ENCODE results near the gene ABHD17C. TPM values are rescaled to one million over a fixed set of nuclear protein-coding genes. Genes with fewer than 3 reads are reported as not detected.

The ABHD17C gene
- total RNA-seq, 1 experiment from 2014 or later, result 42.2 TPM

- Histone ChIP-seq H3K4me1 (replicated peaks; ENCODE audit: insufficient read depth) (peaks cover 51% of the 10 kb centered on the region), H3K27me3 (ENCODE audit: insufficient read depth, low read depth) (no peaks in the 10 kb centered on the region), H3K27ac (no peak overlapping the region), H3K4me2 (no peak overlapping the region), H3F3A (ENCODE audit: insufficient read depth, low read depth) (peaks cover 19% of the 10 kb centered on the region), H3K9me2 (ENCODE audit: insufficient read depth) (no peaks in the 10 kb centered on the region), H2AFZ (no peak overlapping the region), H3K36me3 (ENCODE audit: low read depth) (peaks cover 37% of the 10 kb centered on the region), H3K79me2 (ENCODE audit: low read depth) (peaks cover 100% of the 10 kb centered on the region), H3K4me3 (no peak overlapping the region), H3K9me3 (ENCODE audit: insufficient read depth, low read depth) (no peaks in the 10 kb centered on the region), H4K20me1 (ENCODE audit: insufficient read depth) (peaks cover 38% of the 10 kb centered on the region)
- no TSS peak for BruUV-seq (replicated peaks)
- POLR2A ChIA-PET (ENCODE audit: unreplicated experiment), result no interaction called here
- TF ChIP-seq, protein P1, sequence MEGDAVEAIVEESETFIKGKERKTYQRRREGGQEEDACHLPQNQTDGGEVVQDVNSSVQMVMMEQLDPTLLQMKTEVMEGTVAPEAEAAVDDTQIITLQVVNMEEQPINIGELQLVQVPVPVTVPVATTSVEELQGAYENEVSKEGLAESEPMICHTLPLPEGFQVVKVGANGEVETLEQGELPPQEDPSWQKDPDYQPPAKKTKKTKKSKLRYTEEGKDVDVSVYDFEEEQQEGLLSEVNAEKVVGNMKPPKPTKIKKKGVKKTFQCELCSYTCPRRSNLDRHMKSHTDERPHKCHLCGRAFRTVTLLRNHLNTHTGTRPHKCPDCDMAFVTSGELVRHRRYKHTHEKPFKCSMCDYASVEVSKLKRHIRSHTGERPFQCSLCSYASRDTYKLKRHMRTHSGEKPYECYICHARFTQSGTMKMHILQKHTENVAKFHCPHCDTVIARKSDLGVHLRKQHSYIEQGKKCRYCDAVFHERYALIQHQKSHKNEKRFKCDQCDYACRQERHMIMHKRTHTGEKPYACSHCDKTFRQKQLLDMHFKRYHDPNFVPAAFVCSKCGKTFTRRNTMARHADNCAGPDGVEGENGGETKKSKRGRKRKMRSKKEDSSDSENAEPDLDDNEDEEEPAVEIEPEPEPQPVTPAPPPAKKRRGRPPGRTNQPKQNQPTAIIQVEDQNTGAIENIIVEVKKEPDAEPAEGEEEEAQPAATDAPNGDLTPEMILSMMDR (conservative IDR thresholded peaks at IDR 0.05), result no peak
- no peak for TF ChIP-seq EZH2 (IDR thresholded peaks at IDR 0.05; ENCODE audit: low read depth)
- intact Hi-C loops (cut with micrococcal nuclease; ENCODE audit: unreplicated experiment), result no loop called here
- CTCF ChIA-PET, result no interaction called here
- DNase-seq, result no peak
Measured at GRCh38 chr15:80703081-80703480, 8.0 kb downstream of the ABHD17C start.

DNA sequence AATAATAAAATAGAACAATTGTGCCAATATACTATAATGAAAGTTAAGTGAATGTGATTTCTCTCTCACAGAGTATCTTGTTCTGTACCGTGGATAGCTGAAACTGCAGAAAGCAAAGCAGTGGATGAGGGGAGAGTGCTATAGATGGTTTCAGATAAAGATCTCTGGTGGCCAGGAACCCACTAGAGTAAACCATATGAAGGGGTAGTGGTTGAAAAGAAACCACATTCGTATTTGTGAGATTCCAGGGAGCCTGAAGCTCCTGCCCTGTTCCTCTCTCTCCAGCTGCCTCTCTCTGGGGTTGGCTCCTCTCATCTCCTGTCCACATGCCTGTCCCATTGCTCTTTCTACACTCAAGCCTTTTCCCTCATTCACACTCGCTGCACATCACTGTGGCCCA lies 8.9 kb downstream of the ABHD17C start:
- no peaks in the 10 kb centered on the region for H3K9me3 ChIP-seq (ENCODE audit: insufficient read depth, low read depth)
- H4K20me1 ChIP-seq (ENCODE audit: insufficient read depth), result peaks cover 38% of the 10 kb centered on the region
- no peak for DNase-seq
- peaks cover 19% of the 10 kb centered on the region for H3F3A ChIP-seq (ENCODE audit: insufficient read depth, low read depth)
- intact Hi-C loops (cut with micrococcal nuclease; ENCODE audit: unreplicated experiment), result no loop called here
- H3K27me3 ChIP-seq (ENCODE audit: insufficient read depth, low read depth), result no peaks in the 10 kb centered on the region
- H3K27ac ChIP-seq, result no peak overlapping the region
- H3K4me2 ChIP-seq, result no peak overlapping the region
- no TSS peak for BruUV-seq (replicated peaks)
- H2AFZ ChIP-seq, result no peak overlapping the region
- TF ChIP-seq, protein P1 (conservative IDR thresholded peaks at IDR 0.05), result no peak
- TF ChIP-seq EZH2 (IDR thresholded peaks at IDR 0.05; ENCODE audit: low read depth), result no peak
- H3K9me2 ChIP-seq (ENCODE audit: insufficient read depth), result no peaks in the 10 kb centered on the region
- CTCF ChIA-PET, result no interaction called here
- peaks cover 44% of the 10 kb centered on the region for H3K36me3 ChIP-seq (ENCODE audit: low read depth)
- H3K4me1 ChIP-seq (replicated peaks; ENCODE audit: insufficient read depth), result peaks cover 47% of the 10 kb centered on the region
- H3K79me2 ChIP-seq (ENCODE audit: low read depth), result peaks cover 99% of the 10 kb centered on the region
- POLR2A ChIA-PET (ENCODE audit: unreplicated experiment), result no interaction called here
- H3K4me3 ChIP-seq, result no peak overlapping the region

GRCh38 chr15:80706161-80706560 lies 11.1 kb downstream of the ABHD17C start:
- CTCF ChIA-PET, result interaction anchor here (0.7 kb wide), 1 partner anchor 612 kb away, joined by 3 read pairs; no protein-coding TSS in a partner anchor
- H3K79me2 ChIP-seq (ENCODE audit: low read depth), result peaks cover 99% of the 10 kb centered on the region
- no peaks in the 10 kb centered on the region for H3K9me2 ChIP-seq (ENCODE audit: insufficient read depth)
- H3K4me3 ChIP-seq, result no peak overlapping the region
- H3K4me2 ChIP-seq, result no peak overlapping the region
- no peak overlapping the region for H2AFZ ChIP-seq
- no peak overlapping the region for H3K27ac ChIP-seq
- peaks cover 47% of the 10 kb centered on the region for H4K20me1 ChIP-seq (ENCODE audit: insufficient read depth)
- H3K9me3 ChIP-seq (ENCODE audit: insufficient read depth, low read depth), result no peaks in the 10 kb centered on the region
- intact Hi-C loops (cut with micrococcal nuclease; ENCODE audit: unreplicated experiment), result no loop called here
- DNase-seq, result no peak
- peaks cover 44% of the 10 kb centered on the region for H3K4me1 ChIP-seq (replicated peaks; ENCODE audit: insufficient read depth)
- TF ChIP-seq, protein P1 (conservative IDR thresholded peaks at IDR 0.05), result no peak
- TF ChIP-seq EZH2 (IDR thresholded peaks at IDR 0.05; ENCODE audit: low read depth), result no peak
- no peaks in the 10 kb centered on the region for H3K27me3 ChIP-seq (ENCODE audit: insufficient read depth, low read depth)
- H3K36me3 ChIP-seq (ENCODE audit: low read depth), result peaks cover 26% of the 10 kb centered on the region
- H3F3A ChIP-seq (ENCODE audit: insufficient read depth, low read depth), result peaks cover 30% of the 10 kb centered on the region
- POLR2A ChIA-PET (ENCODE audit: unreplicated experiment), result no interaction called here
- BruUV-seq (replicated peaks), result no TSS peak

Measured in PC-9 (cell line).